H1 (cell line): ENCODE data around the gene CDK16. TPM values are rescaled to one million over a fixed set of nuclear protein-coding genes. Genes with fewer than 3 reads are reported as not detected.
A peak's percentile ranks its signal among the peaks of the same experiment; 100 is the strongest.

Experiments used
- ASH2L ChIP-seq: fragments of 200-600, 300-600 bp; sonication (generic); IDR thresholded peaks from one replicate; pipeline ENCODE4 v1.7.1; 2017; ENCODE audit warnings: low read length
- CREB1 ChIP-seq: IDR thresholded peaks from 2 replicates; pipeline ENCODE4 v1.6.1; 2012; ENCODE audit warnings: inconsistent platforms
- E2F6 ChIP-seq: IDR thresholded peaks from 2 replicates; pipeline ENCODE4 v1.6.1; 2012; ENCODE audit warnings: inconsistent platforms
- EP300 ChIP-seq, 2 experiments: IDR thresholded peaks; 1 replicate in 1 of 2; 2 replicates in 1 of 2; pipeline ENCODE4 v1.6.1; 2011 to 2012; ENCODE audit warnings: low read depth in 2 of 2, low read length in 2 of 2, mild to moderate bottlenecking in 2 of 2, borderline replicate concordance in 1 of 2, inconsistent platforms in 1 of 2, moderate library complexity in 1 of 2
- JUND ChIP-seq: IDR thresholded peaks from 2 replicates; pipeline ENCODE4 v1.6.1; 2011; ENCODE audit warnings: mild to moderate bottlenecking, improper control_type of control experiment, low read length
- KDM1A ChIP-seq: fragments of 200-600, 300-600 bp; sonication (generic); IDR thresholded peaks from 2 replicates; pipeline ENCODE4 v1.7.1; 2016; ENCODE audit warnings: mild to moderate bottlenecking, low read length, borderline replicate concordance
- KDM5A ChIP-seq: fragments of 200-600 bp; IDR thresholded peaks from 2 replicates; pipeline ENCODE4 v1.7.1; 2012; ENCODE audit warnings: mild to moderate bottlenecking, low read length, inconsistent platforms, mixed read lengths
- MAX ChIP-seq: IDR thresholded peaks from 2 replicates; pipeline ENCODE4 v1.6.1; 2012; ENCODE audit warnings: inconsistent platforms
- NANOG ChIP-seq: IDR thresholded peaks from 2 replicates; pipeline ENCODE4 v1.6.1; 2011; ENCODE audit warnings: low read length, low read depth, mild to moderate bottlenecking, inconsistent platforms; ENCODE audit not compliant: insufficient read depth, poor library complexity, severe bottlenecking
- NRF1 ChIP-seq: IDR thresholded peaks from 2 replicates; pipeline ENCODE4 v1.6.1; 2011; ENCODE audit warnings: mild to moderate bottlenecking, low read depth, low read length, improper control_type of control experiment
- POLR2AphosphoS5 ChIP-seq: IDR thresholded peaks from 2 replicates; pipeline ENCODE4 v1.6.1; 2011; ENCODE audit warnings: low read depth, low read length
- RFX5 ChIP-seq: IDR thresholded peaks from 2 replicates; pipeline ENCODE4 v1.6.1; 2011; ENCODE audit warnings: low read depth, low read length, improper control_type of control experiment, borderline replicate concordance
- SP1 ChIP-seq: IDR thresholded peaks from 2 replicates; pipeline ENCODE4 v1.6.1; 2011; ENCODE audit warnings: low read depth, low read length
- YY1 ChIP-seq: IDR thresholded peaks from 2 replicates; pipeline ENCODE4 v1.6.1; 2011; ENCODE audit warnings: low read depth, mild to moderate bottlenecking, low read length
- polyA plus RNA-seq, 7 experiments: library from polyadenylated mRNA; depleted of rRNA in 3 of 7; stranded (reverse) in 5 of 7; unstranded in 2 of 7; fragments of >200 nt in 5 of 7; fragments of 200-250 nt in 2 of 7; gene quantifications; 1 replicate in 5 of 7; 2 replicates in 1 of 7; 4 replicates in 1 of 7; pipeline versions ENCODE4 v1.2.1 to v1.2.3, GENCODE V29; 2011 to 2013; ENCODE audit warnings: missing spikeins in 2 of 7, mixed read lengths in 2 of 7
- total RNA-seq: library from RNA; stranded (reverse); fragmentation: NEBNext Ultra II Directional; extraction: Animal tissue kit (Norgen Biotek cat#: 25700); gene quantifications from 2 replicates; pipeline ENCODE4 v1.2.1, GENCODE V29; 2021

Gene CDK16
- total and polyA plus RNA-seq, 2 of the 8 experiments (the other 6 are each of a cell fraction or from before 2014, with no cell fraction given): 124 to 204 TPM

GRCh38 chrX:47218280-47218919 is at the start of gene CDK16 (continued):
- TF ChIP-seq E2F6 (no peak), NANOG (no peak), RFX5 (no peak), YY1 (no peak), NRF1 (peak; percentile 69), SP1 (0 out of 2 replicates have a peak, but pooled peaks have one; percentile 38), EP300 (IDR thresholded peaks at IDR 0.05; ENCODE audit: borderline replicate concordance in 1 of 2, low read depth in 2 of 2, low read length in 2 of 2) (peak in 1 of 2 experiments; percentile 93; a peak in 2 of 3 replicates), JUND (peak; percentile 90), ASH2L (peak; percentile 16), KDM5A (no peak), MAX (0 out of 2 replicates have a peak, but pooled peaks have one; percentile 5), POLR2AphosphoS5 (peak; percentile 42; the same call in 1 of the 2 replicates), KDM1A (no peak), CREB1 (no peak)
